GM12864 (cell line): Measurements from ENCODE around the gene BRME1.

Source experiments
- DNase-seq: peaks from one replicate; pipeline ENCODE4 v3.0.0-alpha.2; 2011; ENCODE audit warnings: low read depth
- H3K4me3 ChIP-seq: 2 replicates; pipeline ENCODE4 v1.5.1; 2011; ENCODE audit warnings: mild to moderate bottlenecking, low read depth, low read length, control low read depth
- CTCF ChIP-seq: IDR thresholded peaks from 2 replicates; pipeline ENCODE4 v1.5.1; 2011; ENCODE audit warnings: low read depth, mild to moderate bottlenecking, moderate library complexity, low read length, control low read depth, inconsistent platforms; ENCODE audit errors: missing control alignments

The BRME1 gene

GRCh38 chr19:13946414-13946813, 40.5 kb upstream of the BRME1 start:
- TF ChIP-seq CTCF = no peak
- no peak for DNase-seq
- H3K4me3 ChIP-seq = no peak overlapping the region

- DNase-seq = no peak
- no peak for TF ChIP-seq CTCF
- H3K4me3 ChIP-seq = no peak overlapping the region
Measured at GRCh38 chr19:13942023-13942684, 36.2 kb upstream of the BRME1 start.

GRCh38 chr19:13938301-13939064, 32.6 kb upstream of the BRME1 start, which contains the start of gene PODNL1:
Gene PODNL1 (minus strand): TSS chr19:13938417. CDS start chr19:13938181, 236 bp downstream.
- no peak for TF ChIP-seq CTCF
- DNase-seq = no peak
- no peak within 1 kb of the TSS for H3K4me3 ChIP-seq

- H3K4me3 ChIP-seq = no peak overlapping the region
- TF ChIP-seq CTCF = no peak
- DNase-seq = no peak
Measured at GRCh38 chr19:13937479-13938300, 31.8 kb upstream of the BRME1 start.

GRCh38 chr19:13935765-13936510, 30.0 kb upstream of the BRME1 start:
- no peak overlapping the region for H3K4me3 ChIP-seq
- TF ChIP-seq CTCF = no peak
- DNase-seq = no peak

GRCh38 chr19:13934785-13935109, 28.8 kb upstream of the BRME1 start:
- H3K4me3 ChIP-seq = no peak overlapping the region

More at GRCh38 chr19:13934785-13935109, 28.8 kb upstream of the BRME1 start:
- TF ChIP-seq CTCF = no peak
- no peak for DNase-seq
